ENCODE results near the gene XYLT1.

DNA sequence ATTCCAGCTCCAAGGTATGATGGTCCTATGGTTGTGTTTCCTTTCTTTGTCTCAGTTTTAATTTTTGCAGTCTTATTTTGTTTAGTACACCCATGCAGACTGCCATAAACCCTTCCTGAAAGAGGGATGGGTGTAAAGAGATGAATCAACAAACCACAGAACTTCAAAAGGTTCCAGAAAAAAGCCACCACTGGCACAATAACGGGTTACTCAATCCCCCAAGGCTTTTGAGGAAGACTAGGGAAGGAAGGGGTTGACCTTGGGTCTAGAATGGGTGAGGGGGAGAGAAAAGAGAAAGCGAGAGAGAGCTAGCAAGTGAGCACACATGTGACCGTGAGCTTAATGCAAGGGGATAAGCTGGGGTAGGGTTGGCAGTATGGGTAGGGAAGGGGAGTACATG, 168.1 kb downstream of the XYLT1 start:
- TF ChIP-seq POLR2AphosphoS5 (IDR thresholded peaks at IDR 0.05; ENCODE audit: borderline replicate concordance, low read depth, low read length) (no peak), EZH2 (IDR thresholded peaks at IDR 0.05) (no peak), FOXP2 (optimal IDR thresholded peaks at IDR 0.05; ENCODE audit: control extremely low read depth, extremely low read length, insufficient read depth) (no peak)

All from SK-N-MC (cell line).